Peyer's patch (tissue), 4 donors: Measurements from ENCODE around the gene TASOR2.
A peak's percentile ranks its signal among the peaks of the same experiment; 100 is the strongest.

Experiments
- CTCF ChIP-seq, 6 experiments: fragments of 450-650 bp in 4 of 6; fragments of 200-600 bp in 2 of 6; sonication (generic) in 1 of 6; IDR thresholded peaks; one replicate each; pipeline ENCODE4 v1.5.1; 2017 to 2019; ENCODE audit warnings: antibody characterized with exemption in 6 of 6, mild to moderate bottlenecking in 3 of 6, moderate library complexity in 1 of 6
- POLR2A ChIP-seq, 2 donors: fragments of 450-650 bp; IDR thresholded peaks; one replicate each; pipeline ENCODE4 v1.5.1; 2017; ENCODE audit warnings: antibody characterized with exemption in 2 of 2, mild to moderate bottlenecking in 2 of 2, moderate library complexity in 2 of 2

GRCh38 chr10:5659702-5660528 is 24.7 kb upstream of the TASOR2 start:
- TF ChIP-seq CTCF (IDR thresholded peaks at IDR 0.05) = peak in 1 of 6 experiments; percentile 24
- TF ChIP-seq POLR2A (IDR thresholded peaks at IDR 0.05) = no peak
